ENCODE measurements around the gene CDHR2. TPM values are rescaled to one million over a fixed set of nuclear protein-coding genes. Genes with fewer than 3 reads are reported as not detected.

Gene CDHR2
- total RNA-seq, 1 donor from 2014 or later, result not detected

DNA sequence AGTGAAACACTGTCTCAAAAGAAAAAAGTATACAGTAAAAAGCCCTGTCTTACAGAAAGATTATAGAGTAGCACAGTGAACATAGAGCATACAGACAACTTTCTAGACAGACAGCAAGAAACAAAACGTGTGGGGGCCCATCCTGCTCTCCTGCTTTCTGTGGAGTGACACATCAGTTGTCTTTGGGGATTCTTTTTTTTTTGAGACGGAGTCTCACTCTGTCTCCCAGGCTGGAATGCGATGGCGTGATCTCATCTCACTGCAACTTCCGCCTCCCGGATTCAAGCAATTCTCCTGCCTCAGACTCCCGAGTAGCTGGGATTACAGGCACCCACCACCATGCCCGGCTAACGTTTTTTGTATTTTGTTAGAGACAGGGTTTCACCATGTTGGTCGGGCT is 14.9 kb downstream of the CDHR2 start:
- Histone ChIP-seq H3K36me3 (no peaks in the 10 kb centered on the region), H3K9me3 (no peaks in the 10 kb centered on the region), H3K4me3 (no peak overlapping the region), H3K27ac (no peak overlapping the region), H3K27me3 (no peaks in the 10 kb centered on the region), H3K4me1 (no peaks in the 10 kb centered on the region)
- no peak for TF ChIP-seq POLR2AphosphoS5 (IDR thresholded peaks at IDR 0.05; ENCODE audit: insufficient read depth in 1 of 2, low read depth in 1 of 2)
- TF ChIP-seq POLR2A (IDR thresholded peaks at IDR 0.05), result no peak
- no peak for TF ChIP-seq CTCF (IDR thresholded peaks at IDR 0.05)
- intact Hi-C loops (cut with DNase I), result no loop called here
- no peak for DNase-seq (ENCODE audit: extremely low spot score in 2 of 2)

GRCh38 chr5:176565760-176566288 is 16.7 kb downstream of the CDHR2 start:
- no peak for DNase-seq (ENCODE audit: extremely low spot score in 2 of 2)
- H3K4me3 ChIP-seq, result no peak overlapping the region
- H3K27me3 ChIP-seq, result no peaks in the 10 kb centered on the region
- no peaks in the 10 kb centered on the region for H3K36me3 ChIP-seq
- intact Hi-C loops (cut with DNase I), result no loop called here
- no peaks in the 10 kb centered on the region for H3K4me1 ChIP-seq
- TF ChIP-seq CTCF (IDR thresholded peaks at IDR 0.05) (no peak), POLR2AphosphoS5 (IDR thresholded peaks at IDR 0.05; ENCODE audit: insufficient read depth in 1 of 2, low read depth in 1 of 2) (no peak), POLR2A (IDR thresholded peaks at IDR 0.05) (no peak)
- no peak overlapping the region for H3K27ac ChIP-seq
- no peaks in the 10 kb centered on the region for H3K9me3 ChIP-seq

GRCh38 chr5:176568657-176569056 is 19.5 kb downstream of the CDHR2 start:
- TF ChIP-seq POLR2A (IDR thresholded peaks at IDR 0.05), result no peak
- TF ChIP-seq POLR2AphosphoS5 (IDR thresholded peaks at IDR 0.05; ENCODE audit: insufficient read depth in 1 of 2, low read depth in 1 of 2), result no peak
- TF ChIP-seq CTCF (IDR thresholded peaks at IDR 0.05), result no peak
- intact Hi-C loops (cut with DNase I), result no loop called here
- Histone ChIP-seq H3K27ac (no peak overlapping the region), H3K36me3 (no peaks in the 10 kb centered on the region), H3K4me1 (no peaks in the 10 kb centered on the region), H3K9me3 (no peaks in the 10 kb centered on the region), H3K4me3 (no peak overlapping the region), H3K27me3 (no peaks in the 10 kb centered on the region)
- no peak for DNase-seq (ENCODE audit: extremely low spot score in 2 of 2)

DNA sequence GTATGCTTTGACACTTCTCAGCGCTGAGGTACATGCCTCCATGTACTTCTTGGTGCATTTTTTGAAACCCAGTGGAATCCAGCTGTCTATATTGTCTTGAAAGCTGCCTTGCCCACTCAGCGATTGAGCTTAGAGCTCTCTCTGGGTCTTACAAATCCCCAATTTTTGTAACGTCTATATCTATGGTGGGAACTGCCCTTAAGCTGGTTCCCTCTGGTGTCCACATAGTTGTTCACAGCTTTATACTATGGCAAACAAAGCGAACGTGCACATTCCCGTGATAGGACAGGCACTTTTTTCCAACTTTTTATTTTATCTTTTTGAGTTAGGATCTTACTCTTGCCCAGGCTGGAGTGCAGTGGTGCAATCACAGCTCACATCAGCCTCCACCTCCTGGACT is 20.9 kb downstream of the CDHR2 start:
- intact Hi-C loops (cut with DNase I), result no loop called here
- no peak overlapping the region for H3K27ac ChIP-seq
- no peaks in the 10 kb centered on the region for H3K4me1 ChIP-seq
- no peaks in the 10 kb centered on the region for H3K27me3 ChIP-seq
- no peaks in the 10 kb centered on the region for H3K9me3 ChIP-seq
- no peak for TF ChIP-seq POLR2A (IDR thresholded peaks at IDR 0.05)
- no peak for TF ChIP-seq CTCF (IDR thresholded peaks at IDR 0.05)
- no peak for TF ChIP-seq POLR2AphosphoS5 (IDR thresholded peaks at IDR 0.05; ENCODE audit: insufficient read depth in 1 of 2, low read depth in 1 of 2)
- H3K36me3 ChIP-seq, result no peaks in the 10 kb centered on the region
- DNase-seq (ENCODE audit: extremely low spot score in 2 of 2), result no peak
- H3K4me3 ChIP-seq, result no peak overlapping the region

DNA sequence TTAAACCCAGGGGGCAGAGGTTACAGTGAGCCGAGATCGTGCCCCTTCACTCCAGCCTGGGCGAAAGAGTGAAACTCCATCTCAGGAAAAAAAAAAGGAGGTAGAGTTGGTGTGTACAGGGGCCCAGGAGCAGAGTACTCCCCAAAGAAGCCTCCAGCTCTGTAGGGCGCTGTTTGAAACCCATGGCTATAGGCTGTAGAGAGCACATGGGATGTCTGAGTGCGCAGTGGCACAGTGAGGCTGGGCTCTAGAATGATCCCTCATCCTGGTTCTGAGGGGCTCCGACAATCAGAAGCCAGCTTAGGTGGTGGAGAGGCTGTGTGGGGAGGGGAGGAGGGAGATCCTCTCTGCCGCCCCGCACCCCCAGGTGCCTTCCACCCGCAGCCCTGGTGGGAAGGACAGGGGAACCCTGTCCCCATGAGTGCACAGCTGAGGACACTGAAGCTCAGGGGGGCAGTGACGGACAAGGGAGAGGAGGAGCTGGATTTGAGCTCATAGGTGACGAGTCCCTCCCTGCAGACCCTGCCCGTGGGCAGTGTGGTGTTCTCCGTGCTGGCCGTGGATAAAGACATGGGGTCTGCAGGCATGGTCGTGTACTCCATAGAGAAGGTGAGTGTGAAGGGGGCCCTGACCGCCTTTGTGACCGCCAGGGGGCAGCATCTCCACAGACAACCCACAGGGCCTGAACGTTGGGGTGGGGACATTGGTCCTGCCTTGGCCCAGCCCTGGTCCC is 24.6 kb downstream of the CDHR2 start:
- Histone ChIP-seq H3K4me1 (no peaks in the 10 kb centered on the region), H3K36me3 (no peaks in the 10 kb centered on the region), H3K9me3 (no peaks in the 10 kb centered on the region), H3K27me3 (no peaks in the 10 kb centered on the region), H3K4me3 (no peak overlapping the region), H3K27ac (no peak overlapping the region)
- no peak for TF ChIP-seq POLR2A (IDR thresholded peaks at IDR 0.05)
- no peak for TF ChIP-seq POLR2AphosphoS5 (IDR thresholded peaks at IDR 0.05; ENCODE audit: insufficient read depth in 1 of 2, low read depth in 1 of 2)
- TF ChIP-seq CTCF (IDR thresholded peaks at IDR 0.05), result peak; percentile 45 to 59 (median 50)
- intact Hi-C loops (cut with DNase I), result no loop called here
- DNase-seq (ENCODE audit: extremely low spot score in 2 of 2), result no peak
